DMS53 (cell line): Measurements from ENCODE around the gene PVALEF.

Experiments
- DNase-seq: peaks from one replicate; lab custom pipeline; 2025; lab: John Stamatoyannopoulos, UW

PVALEF gene

GRCh38 chr17:81128774-81129173 is 36.5 kb upstream of the PVALEF start:
- DNase-seq, result no peak

- peak; percentile 26 for DNase-seq
Measured at GRCh38 chr17:81129289-81129688, 36.0 kb upstream of the PVALEF start.

GRCh38 chr17:81129711-81130367 is 35.5 kb upstream of the PVALEF start:
- DNase-seq, result no peak

GRCh38 chr17:81130385-81131361 is 34.6 kb upstream of the PVALEF start:
- no peak for DNase-seq

- DNase-seq, result no peak
Measured at GRCh38 chr17:81131486-81132196, 33.7 kb upstream of the PVALEF start.

GRCh38 chr17:81132197-81132540 is 33.1 kb upstream of the PVALEF start:
- DNase-seq, result peak; percentile 51

- no peak for DNase-seq
Measured at GRCh38 chr17:81132770-81133723, 32.3 kb upstream of the PVALEF start.

- no peak for DNase-seq
Measured at GRCh38 chr17:81134064-81134781, 31.1 kb upstream of the PVALEF start.

- DNase-seq, result peak; percentile 73
Measured at GRCh38 chr17:81135505-81136278, 29.6 kb upstream of the PVALEF start.

- no peak for DNase-seq
Measured at GRCh38 chr17:81136366-81136765, 28.9 kb upstream of the PVALEF start.

GRCh38 chr17:81137248-81137647 is 28.1 kb upstream of the PVALEF start:
- DNase-seq, result no peak

GRCh38 chr17:81138083-81138482 is 27.2 kb upstream of the PVALEF start:
- DNase-seq, result no peak

- DNase-seq, result no peak
Measured at GRCh38 chr17:81138500-81138899, 26.8 kb upstream of the PVALEF start.

GRCh38 chr17:81139428-81139827 is 25.9 kb upstream of the PVALEF start:
- no peak for DNase-seq

- no peak for DNase-seq
Measured at GRCh38 chr17:81140018-81140417, 25.3 kb upstream of the PVALEF start.

- no peak for DNase-seq
Measured at GRCh38 chr17:81140695-81141094, 24.6 kb upstream of the PVALEF start.

GRCh38 chr17:81142301-81143199 is 22.8 kb upstream of the PVALEF start:
- DNase-seq, result peak; percentile 92

GRCh38 chr17:81143200-81143527 is 22.1 kb upstream of the PVALEF start:
- DNase-seq, result peak; percentile 66
